ENCODE data around the gene NODAL.
A peak's percentile ranks its signal among the peaks of the same experiment; 100 is the strongest.

The NODAL gene

GRCh38 chr10:70430493-70431445, 10.7 kb downstream of the NODAL start:
- no peak; the same call in none of the 2 replicates for TF ChIP-seq CTCF (IDR thresholded peaks at IDR 0.05; ENCODE audit: low read depth, low read length)
- peak; percentile 44 for DNase-seq (ENCODE audit: extremely low read depth, low read depth)

GRCh38 chr10:70426823-70427222, 14.7 kb downstream of the NODAL start:
- TF ChIP-seq CTCF (IDR thresholded peaks at IDR 0.05; ENCODE audit: low read depth, low read length) = no peak
- no peak for DNase-seq (ENCODE audit: extremely low read depth, low read depth)

- TF ChIP-seq CTCF (IDR thresholded peaks at IDR 0.05; ENCODE audit: low read depth, low read length) = no peak
- DNase-seq (ENCODE audit: extremely low read depth, low read depth) = no peak
Observed at GRCh38 chr10:70425096-70425495, 16.4 kb downstream of the NODAL start.

GRCh38 chr10:70424320-70424719, 17.2 kb downstream of the NODAL start:
- no peak for TF ChIP-seq CTCF (IDR thresholded peaks at IDR 0.05; ENCODE audit: low read depth, low read length)

GRCh38 chr10:70418713-70419112, 22.8 kb downstream of the NODAL start:
- no peak for DNase-seq (ENCODE audit: extremely low read depth, low read depth)
- no peak for TF ChIP-seq CTCF (IDR thresholded peaks at IDR 0.05; ENCODE audit: low read depth, low read length)

More at GRCh38 chr10:70424320-70424719, 17.2 kb downstream of the NODAL start:
- DNase-seq (ENCODE audit: extremely low read depth, low read depth) = no peak

GRCh38 chr10:70418229-70418628, 23.3 kb downstream of the NODAL start:
- no peak for TF ChIP-seq CTCF (IDR thresholded peaks at IDR 0.05; ENCODE audit: low read depth, low read length)
- DNase-seq (ENCODE audit: extremely low read depth, low read depth) = no peak

- no peak for TF ChIP-seq CTCF (IDR thresholded peaks at IDR 0.05; ENCODE audit: low read depth, low read length)
- no peak for DNase-seq (ENCODE audit: extremely low read depth, low read depth)
Observed at GRCh38 chr10:70417568-70417967, 23.9 kb downstream of the NODAL start.

All from AG09319 (cell line).